K562 (cell line): ENCODE measurements around the gene CAPN14. TPM values are rescaled to one million over a fixed set of nuclear protein-coding genes. Genes with fewer than 3 reads are reported as not detected.
A peak's percentile ranks its signal among the peaks of the same experiment; 100 is the strongest.

ENCODE experiments used
- ARID2 ChIP-seq: fragments of 450-650 bp; IDR thresholded peaks from 2 replicates; pipeline ENCODE4 v1.6.1; 2017; ENCODE audit warnings: antibody characterized with exemption, mild to moderate bottlenecking
- BCLAF1 ChIP-seq, 2 experiments: fragments of 450-650 bp in 1 of 2; IDR thresholded peaks; 2 replicates each; pipeline ENCODE4 v1.6.1; 2011 to 2017; ENCODE audit warnings: low read depth in 2 of 2, antibody characterized with exemption in 1 of 2, borderline replicate concordance in 1 of 2, low read length in 1 of 2, mild to moderate bottlenecking in 1 of 2, mixed read lengths in 1 of 2; ENCODE audit not compliant: control insufficient read depth in 1 of 2
- CBFB ChIP-seq: sonication (generic); formaldehyde crosslinking; IDR thresholded peaks from 2 replicates; pipeline ENCODE4 v1.4.0; 2020; ENCODE audit warnings: mild to moderate bottlenecking, missing genetic modification reagents
- E2F3 ChIP-seq: fragments of 250-450 bp; sonication (Bioruptor Pico); IDR thresholded peaks from 2 replicates; pipeline ENCODE4 v1.4.0; 2020; ENCODE audit warnings: mild to moderate bottlenecking
- FIP1L1 ChIP-seq: fragments of 200-400 bp; formaldehyde crosslinking; IDR thresholded peaks from 2 replicates; pipeline ENCODE4 v1.6.1; 2018; ENCODE audit warnings: mild to moderate bottlenecking, low read depth, low read length; ENCODE audit not compliant: poor library complexity, severe bottlenecking
- FOXA1 ChIP-seq: fragments of 450-650 bp; IDR thresholded peaks from 2 replicates; pipeline ENCODE4 v1.6.1; 2016; ENCODE audit warnings: mild to moderate bottlenecking, borderline replicate concordance
- GATA2 ChIP-seq: sonication (generic); formaldehyde crosslinking; IDR thresholded peaks from 2 replicates; pipeline ENCODE4 v1.4.0; 2020; ENCODE audit warnings: mild to moderate bottlenecking, missing genetic modification reagents
- KDM4B ChIP-seq, 2 experiments: fragments of 450-650 bp in 1 of 2; sonication (generic) in 1 of 2; IDR thresholded peaks; 2 replicates each; pipeline ENCODE4 v1.6.1; 2016 to 2017; ENCODE audit warnings: borderline replicate concordance in 2 of 2, antibody characterized with exemption in 1 of 2, low read depth in 1 of 2, mild to moderate bottlenecking in 1 of 2
- KLF16 ChIP-seq: IDR thresholded peaks from 2 replicates; pipeline ENCODE4 v1.6.1; 2016; ENCODE audit warnings: antibody characterized with exemption
- MAFG ChIP-seq: fragments of 450-650 bp; conservative IDR thresholded peaks from 2 replicates; pipeline ENCODE4 v1.6.1; 2016; ENCODE audit warnings: missing genetic modification characterization, missing compliant biosample characterization
- MCM7 ChIP-seq, 2 experiments: fragments of 450-650 bp; IDR thresholded peaks; 2 replicates each; pipeline ENCODE4 v1.6.1; 2016 to 2018
- NFE2 ChIP-seq: IDR thresholded peaks from 2 replicates; pipeline ENCODE4 v1.6.1; 2014; ENCODE audit warnings: antibody characterized with exemption, low read depth
- POLR2A ChIP-seq: fragments of 450-650 bp; conservative IDR thresholded peaks from 2 replicates; pipeline ENCODE4 v1.6.1; 2016
- RHOXF2B ChIP-seq: fragments of 250-450 bp; sonication (Bioruptor Pico); conservative IDR thresholded peaks from 2 replicates; pipeline ENCODE4 v1.5.1; 2021
- SLC30A9 ChIP-seq: fragments of 250-450 bp; sonication (Bioruptor Pico); IDR thresholded peaks from 2 replicates; pipeline ENCODE4 v1.8.0; 2022; ENCODE audit warnings: mild to moderate bottlenecking, moderate library complexity
- SMARCE1 ChIP-seq: fragments of 450-650 bp; IDR thresholded peaks from 2 replicates; pipeline ENCODE4 v1.7.1; 2016; ENCODE audit warnings: mild to moderate bottlenecking
- STAT5A ChIP-seq: IDR thresholded peaks from 2 replicates; pipeline ENCODE4 v1.6.1; 2012; ENCODE audit warnings: low read length, inconsistent platforms, borderline replicate concordance
- TRIM24 ChIP-seq, 2 experiments: fragments of 450-650 bp; IDR thresholded peaks; 2 replicates each; pipeline ENCODE4 v1.6.1; 2016
- ZEB2 ChIP-seq: fragments of 450-650 bp; IDR thresholded peaks from 2 replicates; pipeline ENCODE4 v1.6.1; 2016
- ZNF175 ChIP-seq: fragments of 200-800 bp; sonication (Bioruptor generic); IDR thresholded peaks from 2 replicates; pipeline ENCODE4 v1.6.1; 2016; ENCODE audit warnings: low read depth, mild to moderate bottlenecking, missing genetic modification characterization, missing compliant biosample characterization
- ZNF316 ChIP-seq: fragments of 450-650 bp; IDR thresholded peaks from 2 replicates; pipeline ENCODE4 v1.6.1; 2016
- polyA plus RNA-seq, 8 experiments: library from polyadenylated mRNA; depleted of rRNA in 4 of 8; stranded (reverse) in 5 of 8; unstranded in 3 of 8; fragments of >200 nt; fragmentation: Nextera tagmentation in 2 of 8; fragmentation: Illumina TruSeq in 1 of 8; extraction: Ambion mirVana in 2 of 8; extraction: Trizol in 1 of 8; gene quantifications; 2 replicates each; pipeline versions ENCODE4 v1.2.1 to v1.2.3, GENCODE V29; 2011 to 2014; ENCODE audit warnings: inconsistent platforms in 1 of 8, missing spikeins in 1 of 8
- total RNA-seq, 7 experiments: library from RNA; depleted of rRNA in 6 of 7; stranded (reverse); fragments of >200 nt in 6 of 7; fragmentation: Illumina TruSeq in 2 of 7; extraction: Trizol in 2 of 7; gene quantifications; 2 replicates each; pipeline versions ENCODE4 v1.2.1 to v1.2.3, GENCODE V29; 2011 to 2021; ENCODE audit warnings: low replicate concordance in 1 of 7
- TF ChIP-seq, protein P1 (sequence below): fragments of 250-450 bp; sonication (Bioruptor Pico); IDR thresholded peaks from 2 replicates; pipeline ENCODE4 v1.8.0; 2021; ENCODE audit warnings: mild to moderate bottlenecking, moderate library complexity
- TF ChIP-seq, protein P2 (sequence below): fragments of 450-650 bp; formaldehyde crosslinking; IDR thresholded peaks from 2 replicates; pipeline ENCODE4 v1.4.0; 2020; ENCODE audit warnings: mild to moderate bottlenecking, moderate library complexity
- TF ChIP-seq, protein P3 (sequence below), 2 experiments: fragments of 450-650 bp; conservative IDR thresholded peaks; 2 replicates each; pipeline ENCODE4 v1.6.1; 2017; ENCODE audit warnings: mild to moderate bottlenecking in 2 of 2, moderate library complexity in 2 of 2

Gene CAPN14
- total and polyA plus RNA-seq, 9 of the 15 experiments (the other 6 are each of a cell fraction or from before 2014, with no cell fraction given): not detected

- TF ChIP-seq FOXA1 (no peak), STAT5A (no peak), SLC30A9 (CRISPR knock-in tag) (no peak), CBFB (CRISPR knock-in tag) (no peak), E2F3 (CRISPR knock-in tag) (no peak), MAFG (tag) (peak; percentile 46), FIP1L1 (no peak), SMARCE1 (no peak), ZNF175 (CRISPR knock-in tag) (no peak), NFE2 (peak; percentile 57; the same call in 1 of the 2 replicates), ARID2 (no peak), TRIM24 (IDR thresholded peaks at IDR 0.05) (no peak), POLR2A (no peak), RHOXF2B (CRISPR knock-in tag) (no peak), KDM4B (IDR thresholded peaks at IDR 0.05; ENCODE audit: borderline replicate concordance in 2 of 2, low read depth in 1 of 2) (no peak), GATA2 (CRISPR knock-in tag) (peak; percentile 86), BCLAF1 (IDR thresholded peaks at IDR 0.05; ENCODE audit: borderline replicate concordance in 1 of 2, control insufficient read depth in 1 of 2, low read depth in 2 of 2, low read length in 1 of 2) (no peak), ZNF316 (peak; percentile 69), MCM7 (IDR thresholded peaks at IDR 0.05) (no peak), ZEB2 (no peak), KLF16 (no peak)
- TF ChIP-seq, protein P1, sequence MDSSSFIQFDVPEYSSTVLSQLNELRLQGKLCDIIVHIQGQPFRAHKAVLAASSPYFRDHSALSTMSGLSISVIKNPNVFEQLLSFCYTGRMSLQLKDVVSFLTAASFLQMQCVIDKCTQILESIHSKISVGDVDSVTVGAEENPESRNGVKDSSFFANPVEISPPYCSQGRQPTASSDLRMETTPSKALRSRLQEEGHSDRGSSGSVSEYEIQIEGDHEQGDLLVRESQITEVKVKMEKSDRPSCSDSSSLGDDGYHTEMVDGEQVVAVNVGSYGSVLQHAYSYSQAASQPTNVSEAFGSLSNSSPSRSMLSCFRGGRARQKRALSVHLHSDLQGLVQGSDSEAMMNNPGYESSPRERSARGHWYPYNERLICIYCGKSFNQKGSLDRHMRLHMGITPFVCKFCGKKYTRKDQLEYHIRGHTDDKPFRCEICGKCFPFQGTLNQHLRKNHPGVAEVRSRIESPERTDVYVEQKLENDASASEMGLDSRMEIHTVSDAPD (CRISPR knock-in tag): no peak
- TF ChIP-seq, protein P2, sequence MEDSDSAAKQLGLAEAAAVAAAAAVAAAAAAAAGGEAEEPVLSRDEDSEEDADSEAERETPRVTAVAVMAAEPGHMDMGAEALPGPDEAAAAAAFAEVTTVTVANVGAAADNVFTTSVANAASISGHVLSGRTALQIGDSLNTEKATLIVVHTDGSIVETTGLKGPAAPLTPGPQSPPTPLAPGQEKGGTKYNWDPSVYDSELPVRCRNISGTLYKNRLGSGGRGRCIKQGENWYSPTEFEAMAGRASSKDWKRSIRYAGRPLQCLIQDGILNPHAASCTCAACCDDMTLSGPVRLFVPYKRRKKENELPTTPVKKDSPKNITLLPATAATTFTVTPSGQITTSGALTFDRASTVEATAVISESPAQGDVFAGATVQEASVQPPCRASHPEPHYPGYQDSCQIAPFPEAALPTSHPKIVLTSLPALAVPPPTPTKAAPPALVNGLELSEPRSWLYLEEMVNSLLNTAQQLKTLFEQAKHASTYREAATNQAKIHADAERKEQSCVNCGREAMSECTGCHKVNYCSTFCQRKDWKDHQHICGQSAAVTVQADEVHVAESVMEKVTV (CRISPR knock-in tag): no peak
- TF ChIP-seq, protein P3, sequence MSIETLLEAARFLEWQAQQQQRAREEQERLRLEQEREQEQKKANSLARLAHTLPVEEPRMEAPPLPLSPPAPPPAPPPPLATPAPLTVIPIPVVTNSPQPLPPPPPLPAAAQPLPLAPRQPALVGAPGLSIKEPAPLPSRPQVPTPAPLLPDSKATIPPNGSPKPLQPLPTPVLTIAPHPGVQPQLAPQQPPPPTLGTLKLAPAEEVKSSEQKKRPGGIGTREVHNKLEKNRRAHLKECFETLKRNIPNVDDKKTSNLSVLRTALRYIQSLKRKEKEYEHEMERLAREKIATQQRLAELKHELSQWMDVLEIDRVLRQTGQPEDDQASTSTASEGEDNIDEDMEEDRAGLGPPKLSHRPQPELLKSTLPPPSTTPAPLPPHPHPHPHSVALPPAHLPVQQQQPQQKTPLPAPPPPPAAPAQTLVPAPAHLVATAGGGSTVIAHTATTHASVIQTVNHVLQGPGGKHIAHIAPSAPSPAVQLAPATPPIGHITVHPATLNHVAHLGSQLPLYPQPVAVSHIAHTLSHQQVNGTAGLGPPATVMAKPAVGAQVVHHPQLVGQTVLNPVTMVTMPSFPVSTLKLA (conservative IDR thresholded peaks at IDR 0.05): no peak
These were observed 24.4 kb downstream of the CAPN14 start (continued) for GRCh38 chr2:31192851-31193392.
